HG03103 (cell line): ENCODE results near the gene USP17L10.
"Not testable (repeated sequence)": the region's sequence is repeated elsewhere in the genome, so short reads cannot be mapped to it uniquely, and the experiment has no call there.

Source experiments
- ATAC-seq: cut with Tn5 transposase; IDR thresholded peaks from one replicate; pipeline ENCODE4 v1.9.1; 2021; ENCODE audit warnings: low read depth; ENCODE audit not compliant: unreplicated experiment

The USP17L10 gene

GRCh38 chr4:9210357-9210756 is at the start of gene USP17L10:
TSS of gene USP17L10 (plus strand) at chr4:9210657. CDS start at chr4:9210657, 0 bp downstream.
- not testable (repeated sequence) for ATAC-seq

- ATAC-seq: not testable (repeated sequence)
These were observed 44.5 kb upstream of the USP17L10 start for GRCh38 chr4:9165990-9166389.

GRCh38 chr4:9169791-9170459 is 40.5 kb upstream of the USP17L10 start, which contains the start of gene FAM90A26:
TSS of gene FAM90A26 (plus strand) at chr4:9170409. CDS start at chr4:9173173, 2,764 bp downstream.
- not testable (repeated sequence) for ATAC-seq

- ATAC-seq: not testable (repeated sequence)
These were observed 4.2 kb downstream of the USP17L10 start for GRCh38 chr4:9214701-9215100.

- ATAC-seq: not testable (repeated sequence)
These were observed 4.6 kb downstream of the USP17L10 start, which contains the start of gene USP17L11 for GRCh38 chr4:9215105-9215504. TSS of gene USP17L11 (plus strand) at chr4:9215405. CDS start at chr4:9215405, 0 bp downstream.

- not testable (repeated sequence) for ATAC-seq
These were observed 9.4 kb downstream of the USP17L10 start, which contains the start of gene USP17L12 for GRCh38 chr4:9219852-9220251. TSS of gene USP17L12 (plus strand) at chr4:9220152. CDS start at chr4:9220152, 0 bp downstream.

GRCh38 chr4:9224596-9224995 is 14.1 kb downstream of the USP17L10 start, which contains the start of gene USP17L13:
TSS of gene USP17L13 (plus strand) at chr4:9224896. CDS start at chr4:9224896, 0 bp downstream.
- ATAC-seq: not testable (repeated sequence)

GRCh38 chr4:9230249-9230648 is 19.8 kb downstream of the USP17L10 start:
- not testable (repeated sequence) for ATAC-seq

- not testable (repeated sequence) for ATAC-seq
These were observed 23.6 kb downstream of the USP17L10 start, which contains the start of gene USP17L15 for GRCh38 chr4:9234085-9234484. TSS of gene USP17L15 (plus strand) at chr4:9234385. CDS start at chr4:9234385, 0 bp downstream.

GRCh38 chr4:9238461-9238860 is 28.0 kb downstream of the USP17L10 start:
- ATAC-seq: not testable (repeated sequence)

- ATAC-seq: not testable (repeated sequence)
These were observed 33.1 kb downstream of the USP17L10 start, which contains the start of gene USP17L17 for GRCh38 chr4:9243579-9243978. TSS of gene USP17L17 (plus strand) at chr4:9243879. CDS start at chr4:9243879, 0 bp downstream.

GRCh38 chr4:9247953-9248680 is 37.7 kb downstream of the USP17L10 start, which contains the start of gene USP17L18:
TSS of gene USP17L18 (plus strand) at chr4:9248630. CDS start at chr4:9248630, 0 bp downstream.
- not testable (repeated sequence) for ATAC-seq

- ATAC-seq: not testable (repeated sequence)
These were observed 42.6 kb downstream of the USP17L10 start, which contains the start of gene USP17L19 for GRCh38 chr4:9253078-9253477. TSS of gene USP17L19 (plus strand) at chr4:9253378. CDS start at chr4:9253378, 0 bp downstream.

- not testable (repeated sequence) for ATAC-seq
These were observed 47.4 kb downstream of the USP17L10 start, which contains the start of gene USP17L20 for GRCh38 chr4:9257824-9258223. TSS of gene USP17L20 (plus strand) at chr4:9258124. CDS start at chr4:9258124, 0 bp downstream.
